K562 (cell line): Measurements from ENCODE around the gene PACS2. TPM values are rescaled to one million over a fixed set of nuclear protein-coding genes. Genes with fewer than 3 reads are reported as not detected.

Source experiments
- ATAC-seq: fragments of 200-7000 bp; cut with Tn5 transposase; 3 replicates; pipeline ENCODE4 v1.9.1; 2020; ENCODE audit warnings: moderate library complexity
- BruUV-seq: library from RNA; stranded (reverse); fragments of 400-500 nt; replicated peaks from 2 replicates; lab custom pipeline; 2021; lab: Mats Ljungman, UMichigan
- CTCF ChIA-PET: fragments of 300-600 bp; formaldehyde crosslinking; extraction: SDS; loops from one replicate; lab custom pipeline; 2021; ENCODE audit warnings: low intra/inter-chr PET ratio; lab: Yijun Ruan, JAX
- POLR2A ChIA-PET: fragments of 300-600, 350-650 bp; sonication (Branson Sonifier 250); formaldehyde crosslinking; extraction: SDS; loops from one replicate; lab custom pipeline; 2021; ENCODE audit warnings: antibody characterized with exemption, inconsistent platforms; lab: Yijun Ruan, JAX
- DNase-seq, 4 experiments: peaks; one replicate each; pipeline versions ENCODE4 v3.0.0 to v3.0.0-alpha.2; 2011 to 2018; ENCODE audit warnings: low spot score in 3 of 4, mixed read lengths in 3 of 4; ENCODE audit errors: extremely low read depth in 1 of 4
- FAIRE-seq: peaks from 2 replicates; lab custom pipeline; 2011; peaks lifted over from hg19 to GRCh38; lab: Jason Lieb, UNC
- H2AFZ ChIP-seq: 2 replicates; pipeline ENCODE4 v1.6.0; 2011; ENCODE audit warnings: low read depth, low read length, control low read depth, inconsistent platforms
- H3K27ac ChIP-seq: fragments of 200-600 bp; 3 replicates; pipeline ENCODE4 v1.8.0; 2011; ENCODE audit warnings: low read depth, mild to moderate bottlenecking, control low read depth, inconsistent platforms, low read length, moderate library complexity, mixed read lengths; ENCODE audit errors: extremely low read depth
- H3K27me3 ChIP-seq, 2 experiments: fragments of 300-600 bp in 1 of 2; 2 replicates in 1 of 2; 3 replicates in 1 of 2; pipeline versions ENCODE4 v1.6.0 to v1.8.0; 2011; ENCODE audit warnings: inconsistent platforms in 2 of 2, low read length in 2 of 2, mild to moderate bottlenecking in 1 of 2, mixed read lengths in 1 of 2, moderate library complexity in 1 of 2; ENCODE audit not compliant: control insufficient read depth in 2 of 2, insufficient read depth in 2 of 2
- H3K36me3 ChIP-seq: fragments of 300-600 bp; 3 replicates; pipeline ENCODE4 v1.8.0; 2011; ENCODE audit warnings: mild to moderate bottlenecking, low read length, inconsistent platforms; ENCODE audit not compliant: control insufficient read depth, insufficient read depth
- H3K4me1 ChIP-seq, 2 experiments: fragments of 200-600 bp in 1 of 2; replicated peaks in 1 of 2; 2 replicates in 1 of 2; 3 replicates in 1 of 2; pipeline versions ENCODE4 v1.5.1 to v1.8.0; 2011; ENCODE audit warnings: inconsistent platforms in 2 of 2, low read length in 2 of 2, mild to moderate bottlenecking in 1 of 2, mixed read lengths in 1 of 2, moderate library complexity in 1 of 2; ENCODE audit not compliant: control insufficient read depth in 2 of 2, insufficient read depth in 2 of 2
- H3K4me2 ChIP-seq: 2 replicates; pipeline ENCODE4 v1.6.1; 2011; ENCODE audit warnings: low read length, control low read depth, inconsistent platforms, mixed read lengths; ENCODE audit not compliant: insufficient read depth
- H3K4me3 ChIP-seq: fragments of 200-600 bp; sonication (generic), shearing (Covaris generic); 2 replicates; pipeline ENCODE4 v1.5.1; 2016; ENCODE audit warnings: control low read depth, inconsistent platforms
- H3K79me2 ChIP-seq: fragments of 200-600 bp; 3 replicates; pipeline ENCODE4 v1.8.0; 2011; ENCODE audit warnings: low read length, inconsistent platforms; ENCODE audit not compliant: control insufficient read depth, insufficient read depth
- H3K9ac ChIP-seq, 2 experiments: 2 replicates each; pipeline versions ENCODE4 v1.6.0 to v1.6.1; 2011; ENCODE audit warnings: low read depth in 2 of 2, low read length in 2 of 2, control low read depth in 1 of 2, inconsistent platforms in 1 of 2, mild to moderate bottlenecking in 1 of 2, mixed read lengths in 1 of 2; ENCODE audit not compliant: insufficient read depth in 1 of 2
- H3K9me1 ChIP-seq: one replicate; pipeline ENCODE4 v1.6.0; 2011; ENCODE audit warnings: inconsistent platforms, mild to moderate bottlenecking, low read length, moderate library complexity; ENCODE audit not compliant: control insufficient read depth, insufficient read depth
- H3K9me3 ChIP-seq: replicated peaks from 2 replicates; pipeline ENCODE4 v1.5.1; 2011; ENCODE audit warnings: low read depth, low read length, inconsistent platforms; ENCODE audit not compliant: control insufficient read depth, insufficient read depth
- H4K20me1 ChIP-seq: replicated peaks from 2 replicates; pipeline ENCODE4 v1.6.1; 2011; ENCODE audit warnings: low read length, inconsistent platforms, mixed read lengths; ENCODE audit not compliant: control insufficient read depth, insufficient read depth
- HDAC8 ChIP-seq: fragments of 450-650 bp; IDR thresholded peaks from 2 replicates; pipeline ENCODE4 v1.6.1; 2016; ENCODE audit warnings: mild to moderate bottlenecking, missing genetic modification characterization, moderate library complexity, missing compliant biosample characterization
- POLR2G ChIP-seq: fragments of 200-400 bp; formaldehyde crosslinking; IDR thresholded peaks from 2 replicates; pipeline ENCODE4 v1.6.1; 2017; ENCODE audit warnings: low read depth, mild to moderate bottlenecking, antibody characterized with exemption, low read length, moderate library complexity
- ZNF121 ChIP-seq: sonication (generic); formaldehyde crosslinking; conservative IDR thresholded peaks from 2 replicates; pipeline ENCODE4 v1.8.0; 2022; ENCODE audit warnings: missing genetic modification reagents
- WGBS: fragments of 100-300 bp; shearing (Covaris generic); methylation state at CpG from one replicate; pipeline ENCODE4 v1.1.6; 2016; ENCODE audit warnings: low coverage, mixed read lengths; ENCODE audit not compliant: insufficient coverage; ENCODE audit errors: missing lambda C conversion rate; 5-methylcytosine and 5-hydroxymethylcytosine counted together
- in situ Hi-C: fragments of 300-500 bp; cut with MboI; formaldehyde crosslinking; loops from 4 replicates; pipeline ENCODE4 v1.15.0; 2018; ENCODE audit warnings: inconsistent platforms, mixed read lengths
- intact Hi-C: fragments of 100-400 bp; cut with micrococcal nuclease; formaldehyde crosslinking; loops from 2 replicates; pipeline ENCODE4 v1.14.2; 2022
- polyA plus RNA-seq, 8 experiments: library from polyadenylated mRNA; depleted of rRNA in 4 of 8; stranded (reverse) in 5 of 8; unstranded in 3 of 8; fragments of >200 nt; fragmentation: Nextera tagmentation in 2 of 8; fragmentation: Illumina TruSeq in 1 of 8; extraction: Ambion mirVana in 2 of 8; extraction: Trizol in 1 of 8; gene quantifications; 2 replicates each; pipeline versions ENCODE4 v1.2.1 to v1.2.3, GENCODE V29; 2011 to 2014; ENCODE audit warnings: inconsistent platforms in 1 of 8, missing spikeins in 1 of 8
- total RNA-seq, 7 experiments: library from RNA; depleted of rRNA in 6 of 7; stranded (reverse); fragments of >200 nt in 6 of 7; fragmentation: Illumina TruSeq in 2 of 7; extraction: Trizol in 2 of 7; gene quantifications; 2 replicates each; pipeline versions ENCODE4 v1.2.1 to v1.2.3, GENCODE V29; 2011 to 2021; ENCODE audit warnings: low replicate concordance in 1 of 7

The PACS2 gene
- total and polyA plus RNA-seq, 9 of the 15 experiments (the other 6 are each of a cell fraction or from before 2014, with no cell fraction given) = 0.11 to 20.8 (median 9.9) TPM

GRCh38 chr14:105411985-105412770 lies 97.6 kb downstream of the PACS2 start:
- 54% methylated on average over 11 of the region's 17 CpGs for WGBS
- H3K9ac ChIP-seq = peak overlapping the region in 1 of 2 experiments; percentile 86; a peak in 2 of 4 replicates
- peaks cover 0 to 30% of the 10 kb centered on the region in 2 experiments; a peak in 3 of 5 replicates for H3K4me1 ChIP-seq
- DNase-seq = no peak
- no peaks in the 10 kb centered on the region for H3K79me2 ChIP-seq
- in situ Hi-C loops = no loop called here
- no peak overlapping the region for H3K4me2 ChIP-seq
- H3K4me3 ChIP-seq = no peak overlapping the region
- no peak overlapping the region for H2AFZ ChIP-seq
- H4K20me1 ChIP-seq = no peaks in the 10 kb centered on the region
- peaks cover 0 to 10% of the 10 kb centered on the region in 2 experiments; a peak in 1 of 5 replicates for H3K27me3 ChIP-seq
- H3K27ac ChIP-seq = no peak overlapping the region
- no peaks in the 10 kb centered on the region for H3K9me1 ChIP-seq
- BruUV-seq = no TSS peak
- ChIA-PET CTCF (no interaction called here), POLR2A (interaction anchor here (0.6 kb wide), 2 partner anchors 18 to 134 kb away, joined by 3 to 5 read pairs; no protein-coding TSS in a partner anchor)
- no peak for TF ChIP-seq HDAC8
- no peak for TF ChIP-seq ZNF121 (CRISPR knock-in tag)
- peak; percentile 57 for TF ChIP-seq POLR2G
- no peaks in the 10 kb centered on the region for H3K9me3 ChIP-seq
- no peaks in the 10 kb centered on the region for H3K36me3 ChIP-seq
- intact Hi-C loops = no loop called here
- no peak for ATAC-seq
- no peak for FAIRE-seq
